Breast epithelium (tissue), 4 donors: ENCODE results near the gene FHIT. TPM values are rescaled to one million over a fixed set of nuclear protein-coding genes. Genes with fewer than 3 reads are reported as not detected.

Experiments used
- DNase-seq, 2 donors: peaks; one replicate each; pipeline ENCODE4 v3.0.0-alpha.2; 2019; ENCODE audit warnings: low spot score in 2 of 2
- H3K27ac ChIP-seq, 2 donors: fragments of 200-600 bp; sonication (generic) in 1 of 2; one replicate each; pipeline ENCODE4 v1.5.1; 2016 to 2019; ENCODE audit warnings: mild to moderate bottlenecking in 1 of 2
- H3K27me3 ChIP-seq, 2 donors: fragments of 200-600 bp; sonication (generic) in 1 of 2; one replicate each; pipeline versions ENCODE4 v1.5.1 to v1.6.0; 2017 to 2019; ENCODE audit warnings: control low read depth in 1 of 2, mild to moderate bottlenecking in 1 of 2
- H3K36me3 ChIP-seq: fragments of 200-600 bp; one replicate; pipeline ENCODE4 v1.5.1; 2019
- H3K4me1 ChIP-seq, 2 donors: fragments of 200-600 bp; sonication (generic); one replicate each; pipeline ENCODE4 v1.5.1; 2016 to 2019; ENCODE audit warnings: control low read depth in 1 of 2
- H3K4me3 ChIP-seq, 3 donors: fragments of 200-600 bp; sonication (generic); 1 replicate in 2 of 3; 2 replicates in 1 of 3; pipeline ENCODE4 v1.5.1; 2016 to 2019; ENCODE audit warnings: mild to moderate bottlenecking in 3 of 3, moderate library complexity in 2 of 3
- H3K9me3 ChIP-seq, 2 donors: fragments of 200-600 bp; sonication (generic) in 1 of 2; one replicate each; pipeline ENCODE4 v1.5.1; 2016 to 2019; ENCODE audit warnings: control low read depth in 1 of 2
- POLR2A ChIP-seq: fragments of 450-650 bp; IDR thresholded peaks from one replicate; pipeline ENCODE4 v1.6.1; 2016; ENCODE audit warnings: antibody characterized with exemption, mild to moderate bottlenecking, moderate library complexity
- POLR2AphosphoS5 ChIP-seq, 3 donors: sonication (generic); formaldehyde crosslinking; IDR thresholded peaks; one replicate each; pipeline ENCODE4 v1.6.1; 2017; ENCODE audit warnings: antibody characterized with exemption in 3 of 3
- intact Hi-C: fragments of 100-400 bp; cut with DNase I; formaldehyde crosslinking; loops from one replicate; pipeline ENCODE4 v1.15.1; 2023; ENCODE audit warnings: low total_unique reads
- total RNA-seq, 3 donors: library from RNA; depleted of rRNA; stranded (reverse); fragments of >200 nt; gene quantifications; one replicate each; pipeline ENCODE4 v1.1.0, GENCODE V29; 2016
- TF ChIP-seq, protein P1 (sequence below), 3 donors: fragments of 450-650 bp; IDR thresholded peaks; one replicate each; pipeline ENCODE4 v1.5.1; 2016 to 2017; ENCODE audit warnings: antibody characterized with exemption in 3 of 3, mild to moderate bottlenecking in 3 of 3, moderate library complexity in 3 of 3

Gene FHIT
- total RNA-seq: 10 to 100 TPM in 2 of 3 donors, 1 to 10 TPM in 1; 9.0 to 19.2 (median 17.7) TPM

DNA sequence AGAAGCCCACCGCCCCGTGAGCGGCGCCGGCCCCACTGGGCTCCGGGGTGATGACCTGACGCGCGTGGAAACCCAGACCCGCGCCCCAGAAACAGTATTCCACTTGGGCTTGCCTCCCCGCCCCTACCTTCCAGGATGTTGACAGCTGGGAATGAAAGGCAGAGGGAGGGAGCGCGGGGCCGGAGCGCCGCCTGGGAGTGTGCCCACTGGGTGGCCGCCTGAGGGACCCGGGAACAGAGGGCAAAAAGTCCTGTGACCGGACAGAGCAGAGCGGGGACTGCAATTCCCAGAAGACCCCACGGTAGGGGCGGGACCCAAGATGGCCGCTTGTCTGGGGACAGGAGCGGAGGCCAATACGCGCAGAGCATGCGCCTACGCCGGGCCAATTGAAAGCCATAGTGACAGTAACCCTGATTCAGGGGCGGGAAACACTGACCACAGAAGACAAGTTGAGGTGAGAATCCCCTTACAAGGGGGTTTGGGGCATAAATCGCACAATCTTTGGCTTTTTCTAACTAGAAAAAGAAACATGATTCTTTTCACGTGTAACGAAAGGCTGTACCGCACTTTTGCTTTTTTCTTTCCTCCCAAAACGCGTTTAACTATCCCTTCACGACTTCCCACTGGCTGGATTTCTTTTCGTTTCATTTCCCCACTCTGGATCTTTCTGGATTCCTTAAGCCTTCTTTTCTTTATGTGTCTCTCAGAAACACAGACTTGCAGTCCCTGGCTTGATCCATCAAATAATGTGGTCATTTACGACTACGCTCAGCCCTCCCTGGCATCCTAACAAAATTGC lies at the start of gene FHIT:
TSS of gene FHIT (minus strand) at position 279 of the 799 bp plus-strand sequence.
- Histone ChIP-seq H3K27ac (peak within 1 kb of the TSS; percentile 90 to 93), H3K9me3 (no peaks in the 10 kb centered on the region), H3K4me3 (peak within 1 kb of the TSS; percentile 71 to 88 (median 80)), H3K27me3 (no peaks in the 10 kb centered on the region), H3K4me1 (no peaks in the 10 kb centered on the region), H3K36me3 (no peaks in the 10 kb centered on the region)
- TF ChIP-seq, protein P1, sequence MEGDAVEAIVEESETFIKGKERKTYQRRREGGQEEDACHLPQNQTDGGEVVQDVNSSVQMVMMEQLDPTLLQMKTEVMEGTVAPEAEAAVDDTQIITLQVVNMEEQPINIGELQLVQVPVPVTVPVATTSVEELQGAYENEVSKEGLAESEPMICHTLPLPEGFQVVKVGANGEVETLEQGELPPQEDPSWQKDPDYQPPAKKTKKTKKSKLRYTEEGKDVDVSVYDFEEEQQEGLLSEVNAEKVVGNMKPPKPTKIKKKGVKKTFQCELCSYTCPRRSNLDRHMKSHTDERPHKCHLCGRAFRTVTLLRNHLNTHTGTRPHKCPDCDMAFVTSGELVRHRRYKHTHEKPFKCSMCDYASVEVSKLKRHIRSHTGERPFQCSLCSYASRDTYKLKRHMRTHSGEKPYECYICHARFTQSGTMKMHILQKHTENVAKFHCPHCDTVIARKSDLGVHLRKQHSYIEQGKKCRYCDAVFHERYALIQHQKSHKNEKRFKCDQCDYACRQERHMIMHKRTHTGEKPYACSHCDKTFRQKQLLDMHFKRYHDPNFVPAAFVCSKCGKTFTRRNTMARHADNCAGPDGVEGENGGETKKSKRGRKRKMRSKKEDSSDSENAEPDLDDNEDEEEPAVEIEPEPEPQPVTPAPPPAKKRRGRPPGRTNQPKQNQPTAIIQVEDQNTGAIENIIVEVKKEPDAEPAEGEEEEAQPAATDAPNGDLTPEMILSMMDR (IDR thresholded peaks at IDR 0.05): no peak
- peak; percentile 41 for TF ChIP-seq POLR2A
- TF ChIP-seq POLR2AphosphoS5 (IDR thresholded peaks at IDR 0.05): peak; percentile 27 to 76 (median 53)
- DNase-seq: peak; percentile 94 to 95
- intact Hi-C loops: no loop called here

DNA sequence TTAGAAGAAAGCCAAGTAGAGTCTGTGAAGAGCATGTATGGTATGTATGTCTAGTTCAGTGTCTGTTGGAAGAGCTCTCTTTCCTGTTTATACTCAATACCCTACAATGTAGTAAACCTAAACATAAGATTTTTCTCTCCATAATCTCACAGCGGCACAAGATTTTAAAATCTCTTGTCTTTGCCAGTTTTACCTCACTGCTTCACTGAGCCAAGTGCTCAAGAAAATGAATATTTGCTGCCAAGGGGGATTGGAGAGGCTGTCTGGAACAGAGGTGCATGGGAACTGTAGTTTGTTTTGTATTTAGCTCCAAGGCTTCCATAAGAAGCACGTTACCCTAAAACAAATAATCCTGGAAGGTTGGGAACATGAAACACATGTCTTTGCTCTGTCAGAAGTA lies 49.5 kb upstream of the FHIT start:
- H3K27me3 ChIP-seq: no peaks in the 10 kb centered on the region
- intact Hi-C loops: no loop called here
- TF ChIP-seq POLR2A (no peak), POLR2AphosphoS5 (IDR thresholded peaks at IDR 0.05) (no peak)
- H3K36me3 ChIP-seq: no peaks in the 10 kb centered on the region
- H3K9me3 ChIP-seq: no peaks in the 10 kb centered on the region
- no peak for DNase-seq
- no peak overlapping the region for H3K4me3 ChIP-seq
- H3K27ac ChIP-seq: no peak overlapping the region
- no peaks in the 10 kb centered on the region for H3K4me1 ChIP-seq

DNA sequence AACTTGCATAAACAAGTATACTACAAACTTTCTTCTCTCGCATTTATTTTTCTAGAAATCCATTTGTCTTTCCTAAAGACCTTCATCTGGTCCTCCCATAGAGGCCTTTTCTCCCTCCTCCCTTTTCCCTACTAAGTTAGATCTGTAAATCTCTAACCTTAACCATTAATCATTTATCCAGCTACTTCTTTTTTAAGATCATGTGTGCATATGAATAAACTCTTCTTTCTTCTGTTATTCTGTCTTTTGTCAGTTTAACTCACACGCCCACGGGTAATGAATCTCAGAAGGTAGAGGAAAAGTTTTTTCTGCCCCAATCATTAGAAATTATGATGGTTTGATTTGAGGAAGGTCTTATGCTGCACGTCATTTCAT lies 48.7 kb upstream of the FHIT start:
- no peak for TF ChIP-seq POLR2A
- TF ChIP-seq POLR2AphosphoS5 (IDR thresholded peaks at IDR 0.05): no peak
- TF ChIP-seq, protein P1 (IDR thresholded peaks at IDR 0.05): no peak
- intact Hi-C loops: no loop called here
- Histone ChIP-seq H3K36me3 (no peaks in the 10 kb centered on the region), H3K9me3 (no peaks in the 10 kb centered on the region), H3K4me1 (no peaks in the 10 kb centered on the region), H3K4me3 (no peak overlapping the region), H3K27me3 (no peaks in the 10 kb centered on the region), H3K27ac (no peak overlapping the region)
- no peak for DNase-seq

DNA sequence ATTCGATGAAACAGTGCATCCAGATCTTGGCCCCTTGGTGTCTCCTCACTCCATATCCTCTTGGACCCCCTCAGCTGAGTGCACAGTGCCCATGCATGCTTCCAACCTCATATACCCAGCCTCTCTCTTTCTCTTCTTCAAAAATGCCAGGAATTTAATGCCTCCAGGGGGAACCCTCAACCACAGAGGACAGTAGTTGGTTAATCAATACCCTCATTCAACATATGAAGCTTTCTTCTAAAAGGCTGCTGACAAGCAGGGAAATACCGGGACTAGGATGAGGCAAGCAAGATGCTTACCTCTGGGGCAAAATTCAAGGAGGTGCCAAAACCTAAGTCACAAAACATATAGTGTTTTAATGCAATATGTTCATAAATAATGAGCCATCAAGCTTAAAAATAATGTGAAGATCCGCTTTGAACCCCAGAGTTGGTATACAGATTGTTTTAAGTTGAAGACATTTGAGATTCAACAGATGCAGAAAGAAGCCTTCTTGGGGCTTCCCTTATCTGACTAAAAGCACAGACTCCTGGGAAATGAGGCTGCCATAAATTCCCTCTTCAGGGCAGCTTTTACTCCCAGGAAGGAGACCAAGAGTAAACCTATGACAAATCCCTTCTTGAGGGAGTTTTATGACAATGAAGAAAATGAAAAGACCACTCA lies 48.2 kb upstream of the FHIT start:
- H3K4me1 ChIP-seq: no peaks in the 10 kb centered on the region
- H3K27me3 ChIP-seq: no peaks in the 10 kb centered on the region
- no peak for DNase-seq
- intact Hi-C loops: no loop called here
- H3K36me3 ChIP-seq: no peaks in the 10 kb centered on the region
- TF ChIP-seq POLR2AphosphoS5 (IDR thresholded peaks at IDR 0.05): no peak
- H3K27ac ChIP-seq: no peak overlapping the region
- no peak overlapping the region for H3K4me3 ChIP-seq
- H3K9me3 ChIP-seq: no peaks in the 10 kb centered on the region

DNA sequence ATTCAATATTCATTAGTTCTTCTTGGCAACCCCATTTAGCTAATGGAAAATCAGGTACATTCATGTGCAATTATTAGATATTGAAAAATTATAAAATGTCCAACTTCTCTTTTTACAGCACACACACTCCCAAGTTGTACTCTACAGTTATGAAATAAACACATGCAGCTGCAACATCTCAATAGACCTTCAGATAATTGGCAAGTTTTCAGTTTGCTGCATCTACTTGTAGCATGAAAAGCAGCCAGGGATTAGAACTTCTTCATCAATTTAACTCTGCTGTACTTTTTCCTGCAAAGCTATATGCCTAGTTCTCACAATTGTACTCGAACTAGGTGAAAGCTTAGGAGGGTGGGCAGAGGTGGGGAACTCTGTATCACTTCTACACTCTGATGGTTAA lies 46.6 kb upstream of the FHIT start:
- Histone ChIP-seq H3K4me1 (no peaks in the 10 kb centered on the region), H3K27ac (no peak overlapping the region), H3K27me3 (no peaks in the 10 kb centered on the region), H3K9me3 (no peaks in the 10 kb centered on the region), H3K36me3 (no peaks in the 10 kb centered on the region), H3K4me3 (no peak overlapping the region)
- TF ChIP-seq POLR2AphosphoS5 (IDR thresholded peaks at IDR 0.05) (no peak), POLR2A (no peak)
- TF ChIP-seq, protein P1 (IDR thresholded peaks at IDR 0.05): no peak
- intact Hi-C loops: no loop called here
- no peak for DNase-seq

DNA sequence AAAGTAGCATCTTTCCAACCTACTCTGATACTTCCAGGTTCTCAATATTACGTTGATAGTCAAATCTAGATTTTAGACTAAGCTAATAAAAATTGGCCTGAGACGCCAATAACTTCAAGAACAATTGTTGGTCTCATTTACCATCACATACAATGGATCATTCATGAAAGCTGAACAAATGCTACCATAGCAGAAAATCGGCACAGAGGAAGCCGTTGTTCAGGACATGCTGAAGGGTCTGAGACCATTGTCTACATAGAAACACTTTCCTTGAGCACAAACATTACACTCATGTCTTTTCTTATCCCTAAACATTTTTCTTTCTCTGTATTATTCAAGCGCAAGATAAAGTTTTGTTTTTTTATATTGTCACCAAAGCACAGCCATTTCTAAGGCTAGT lies 37.2 kb upstream of the FHIT start:
- Histone ChIP-seq H3K4me3 (no peak overlapping the region), H3K27ac (no peak overlapping the region), H3K9me3 (no peaks in the 10 kb centered on the region), H3K4me1 (no peaks in the 10 kb centered on the region), H3K27me3 (no peaks in the 10 kb centered on the region), H3K36me3 (no peaks in the 10 kb centered on the region)
- TF ChIP-seq POLR2AphosphoS5 (IDR thresholded peaks at IDR 0.05): no peak
- TF ChIP-seq POLR2A: no peak
- TF ChIP-seq, protein P1 (IDR thresholded peaks at IDR 0.05): no peak
- intact Hi-C loops: no loop called here
- no peak for DNase-seq
